Left ventricle myocardium inferior (tissue), 1 donor: ENCODE measurements around the gene PPFIA4. TPM values are rescaled to one million over a fixed set of nuclear protein-coding genes. Genes with fewer than 3 reads are reported as not detected.

Experiments
- DNase-seq: peaks from one replicate; pipeline ENCODE4 v3.0.0-alpha.2; 2020
- H3K27ac ChIP-seq: fragments of 200-600 bp; replicated peaks from 2 replicates; pipeline ENCODE4 v1.8.0; 2021
- H3K27me3 ChIP-seq: fragments of 200-600 bp; 2 replicates; pipeline ENCODE4 v1.8.0; 2021; ENCODE audit warnings: low read depth
- H3K36me3 ChIP-seq: fragments of 200-600 bp; 2 replicates; pipeline ENCODE4 v1.8.0; 2021
- H3K4me1 ChIP-seq: fragments of 200-600 bp; 2 replicates; pipeline ENCODE4 v1.8.0; 2021
- H3K4me3 ChIP-seq: fragments of 200-600 bp; 2 replicates; pipeline ENCODE4 v1.8.0; 2021; ENCODE audit warnings: mild to moderate bottlenecking, moderate library complexity
- H3K9me3 ChIP-seq: fragments of 200-600 bp; replicated peaks from 2 replicates; pipeline ENCODE4 v1.8.0; 2021
- CTCF ChIP-seq: fragments of 200-600 bp; IDR thresholded peaks from 2 replicates; pipeline ENCODE4 v1.8.0; 2021; ENCODE audit warnings: antibody characterized with exemption, mild to moderate bottlenecking, borderline replicate concordance
- intact Hi-C: fragments of 100-400 bp; cut with micrococcal nuclease; formaldehyde crosslinking; loops from one replicate; pipeline ENCODE4 v1.11.0; 2022
- total RNA-seq: library from RNA; stranded (reverse); fragmentation: NEBNext Ultra II Directional; extraction: Animal tissue kit (Norgen Biotek cat#: 25700); gene quantifications from one replicate; pipeline ENCODE4 v1.2.1, GENCODE V29; 2021
- donor health status: DM: no; HTN: yes; CAD: no; lungs with severe emphysema.

PPFIA4 gene
- total RNA-seq, 1 donor from 2014 or later, result 24.8 TPM

- no peak overlapping the region for H3K4me3 ChIP-seq
- no peak for TF ChIP-seq CTCF
- H3K27ac ChIP-seq, result no peak overlapping the region
- H3K27me3 ChIP-seq, result no peaks in the 10 kb centered on the region
- no peaks in the 10 kb centered on the region for H3K9me3 ChIP-seq
- H3K4me1 ChIP-seq, result peaks cover 29% of the 10 kb centered on the region
- H3K36me3 ChIP-seq, result peaks cover 9% of the 10 kb centered on the region
- DNase-seq, result no peak
- intact Hi-C loops, result no loop called here
Measured at GRCh38 chr1:203066965-203067364, 40.7 kb downstream of the PPFIA4 start.

DNA sequence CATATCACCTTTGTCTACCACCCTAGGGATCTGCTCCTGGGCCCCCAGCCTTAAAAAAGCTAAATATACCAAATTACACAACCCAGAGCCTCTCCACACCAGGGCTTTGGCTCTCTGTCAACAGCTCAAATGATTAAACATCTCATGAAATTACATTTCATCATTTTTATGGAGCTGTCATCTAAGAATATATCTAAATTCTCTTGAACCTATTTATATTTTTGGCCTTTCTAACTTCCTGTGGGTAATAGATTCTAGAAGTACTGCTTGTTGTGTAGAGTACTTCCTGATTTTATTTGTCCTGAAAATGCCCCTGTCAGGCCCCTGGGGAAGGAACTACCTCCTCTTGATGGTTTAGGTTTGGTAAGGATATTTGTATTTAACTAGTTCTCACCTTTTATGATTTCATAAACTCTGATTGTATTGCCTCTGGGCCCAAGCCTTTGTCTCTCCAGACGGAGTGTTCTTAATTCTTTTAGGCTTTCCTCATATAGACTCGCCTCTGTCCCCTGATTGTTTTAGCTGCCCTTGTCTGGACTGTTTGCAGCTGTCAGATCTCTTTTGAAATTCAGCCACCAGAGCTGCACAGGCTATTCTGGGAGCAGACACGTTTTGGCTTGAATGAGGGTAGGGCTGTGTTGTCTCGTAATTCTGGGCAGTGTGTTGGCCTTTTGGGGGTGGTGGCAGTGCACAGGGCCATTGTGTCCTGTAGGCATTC is 42.9 kb downstream of the PPFIA4 start:
- DNase-seq, result no peak
- Histone ChIP-seq H3K27me3 (peaks cover 2% of the 10 kb centered on the region), H3K4me3 (no peak overlapping the region), H3K36me3 (peaks cover 9% of the 10 kb centered on the region), H3K9me3 (no peaks in the 10 kb centered on the region), H3K4me1 (peaks cover 39% of the 10 kb centered on the region), H3K27ac (peak overlapping the region; percentile 84)
- intact Hi-C loops, result no loop called here
- no peak for TF ChIP-seq CTCF

DNA sequence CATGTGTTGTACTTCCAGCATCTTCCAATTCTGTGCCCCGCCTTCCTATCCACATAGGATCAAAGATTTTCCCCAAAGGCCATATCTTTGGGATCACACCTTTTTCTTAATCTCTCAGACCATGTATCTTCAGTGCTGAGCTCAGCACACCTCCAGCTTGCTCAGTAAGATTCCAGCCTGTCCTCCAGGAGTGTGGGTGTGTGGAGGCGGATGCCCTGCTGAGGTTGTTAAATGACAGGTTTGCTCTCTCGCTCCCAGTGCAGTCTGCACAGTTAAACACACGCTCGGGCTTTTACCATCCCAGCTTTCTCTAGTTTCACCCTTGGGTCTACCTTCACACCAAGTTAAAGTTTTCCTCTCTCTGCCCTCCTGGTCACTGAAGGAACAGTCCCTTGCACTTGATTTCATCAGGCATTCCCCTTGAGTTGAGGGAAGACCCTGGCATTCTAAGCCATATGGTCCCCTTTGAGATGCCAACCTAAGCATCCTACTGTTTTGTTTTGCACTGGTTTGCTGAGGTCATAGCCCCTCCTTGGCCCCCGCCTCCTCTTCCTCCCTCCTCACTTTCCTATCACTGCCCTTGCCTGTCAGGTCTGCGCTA is 45.8 kb downstream of the PPFIA4 start:
- no peaks in the 10 kb centered on the region for H3K9me3 ChIP-seq
- intact Hi-C loops, result no loop called here
- no peak overlapping the region for H3K4me3 ChIP-seq
- no peak overlapping the region for H3K27ac ChIP-seq
- no peak for TF ChIP-seq CTCF
- H3K27me3 ChIP-seq, result peaks cover 25% of the 10 kb centered on the region
- DNase-seq, result no peak
- H3K36me3 ChIP-seq, result peaks cover 9% of the 10 kb centered on the region
- peaks cover 54% of the 10 kb centered on the region for H3K4me1 ChIP-seq

DNA sequence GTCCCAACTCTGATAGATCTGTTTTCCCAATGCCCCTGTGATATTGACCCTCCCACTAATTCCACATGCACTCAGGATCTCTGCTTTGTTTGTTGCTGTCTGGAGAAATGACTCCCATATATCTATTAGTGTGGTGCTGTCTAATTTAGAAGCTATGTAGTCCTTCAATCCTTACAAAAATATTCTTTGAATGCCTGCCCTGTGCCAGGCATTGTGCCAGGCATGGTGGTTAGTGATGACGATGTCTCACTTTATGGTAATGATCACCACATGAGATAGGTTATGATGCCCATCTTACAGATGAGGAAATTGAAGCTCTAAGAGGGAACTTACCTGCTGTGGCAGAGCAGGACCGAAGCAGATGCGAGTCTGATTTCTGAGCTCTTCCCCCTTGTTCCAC is 46.6 kb downstream of the PPFIA4 start:
- Histone ChIP-seq H3K27me3 (peaks cover 25% of the 10 kb centered on the region), H3K27ac (no peak overlapping the region), H3K9me3 (no peaks in the 10 kb centered on the region), H3K36me3 (peaks cover 9% of the 10 kb centered on the region), H3K4me3 (no peak overlapping the region), H3K4me1 (peaks cover 51% of the 10 kb centered on the region)
- no peak for DNase-seq
- no peak for TF ChIP-seq CTCF
- intact Hi-C loops, result no loop called here

GRCh38 chr1:203073469-203073868 is 47.2 kb downstream of the PPFIA4 start:
- no peak for DNase-seq

More at GRCh38 chr1:203073469-203073868, 47.2 kb downstream of the PPFIA4 start:
- Histone ChIP-seq H3K4me1 (peaks cover 45% of the 10 kb centered on the region), H3K36me3 (peaks cover 9% of the 10 kb centered on the region), H3K27ac (no peak overlapping the region), H3K4me3 (no peak overlapping the region), H3K9me3 (no peaks in the 10 kb centered on the region), H3K27me3 (peaks cover 25% of the 10 kb centered on the region)
- no peak for TF ChIP-seq CTCF
- intact Hi-C loops, result no loop called here
